GM12878 (cell line): ENCODE results near the gene DOLPP1. TPM values are rescaled to one million over a fixed set of nuclear protein-coding genes. Genes with fewer than 3 reads are reported as not detected.

Source experiments
- ATAC-seq: fragments of 200-7000 bp; cut with Tn5 transposase; 3 replicates; pipeline ENCODE4 v1.9.1; 2020; ENCODE audit warnings: mild to moderate bottlenecking, moderate library complexity
- BruUV-seq: library from RNA; stranded (reverse); fragments of 400-500 nt; replicated peaks from 2 replicates; lab custom pipeline; 2021; lab: Mats Ljungman, UMichigan
- CTCF ChIA-PET: fragments of 300-600 bp; sonication (Branson Sonifier 250); formaldehyde crosslinking; extraction: SDS; loops from one replicate; lab custom pipeline; 2021; ENCODE audit warnings: inconsistent platforms; lab: Yijun Ruan, JAX
- POLR2A ChIA-PET: fragments of 350-600 bp; formaldehyde crosslinking; extraction: SDS; loops from one replicate; lab custom pipeline; 2021; ENCODE audit warnings: inconsistent platforms; lab: Charles Lee
- RAD21 ChIA-PET: fragments of 300-600 bp; sonication (Branson Sonifier 250); formaldehyde crosslinking; loops from one replicate; lab custom pipeline; 2023; ENCODE audit warnings: antibody characterized with exemption; ENCODE audit not compliant: unreplicated experiment; lab: Charles Lee
- SMC1A ChIA-PET: fragments of 300-600 bp; sonication (Branson Sonifier 250); formaldehyde crosslinking; loops from one replicate; lab custom pipeline; 2023; ENCODE audit not compliant: unreplicated experiment, uncharacterized antibody; lab: Charles Lee
- DNase-seq: peaks from one replicate; pipeline ENCODE4 v3.0.0-alpha.2; 2011; ENCODE audit warnings: low read depth, low spot score
- FAIRE-seq: peaks from 3 replicates; lab custom pipeline; 2011; peaks lifted over from hg19 to GRCh38; lab: Jason Lieb, UNC
- H2AFZ ChIP-seq: 2 replicates; pipeline ENCODE4 v1.6.0; 2011; ENCODE audit warnings: low read depth, low read length, control low read depth; ENCODE audit not compliant: control insufficient read depth
- H3K27ac ChIP-seq: 2 replicates; pipeline ENCODE4 v1.5.1; 2011; ENCODE audit warnings: control low read depth; ENCODE audit not compliant: control insufficient read depth, insufficient read depth
- H3K27me3 ChIP-seq, 2 experiments: replicated peaks in 1 of 2; 2 replicates each; pipeline versions ENCODE4 v1.6.0 to v1.6.1; 2011; ENCODE audit warnings: low read length in 1 of 2; ENCODE audit not compliant: control insufficient read depth in 2 of 2, insufficient read depth in 2 of 2
- H3K36me3 ChIP-seq, 2 experiments: 2 replicates each; pipeline ENCODE4 v1.5.1; 2011; ENCODE audit warnings: low read length in 1 of 2; ENCODE audit not compliant: control insufficient read depth in 2 of 2, insufficient read depth in 2 of 2
- H3K4me1 ChIP-seq: 2 replicates; pipeline ENCODE4 v1.6.1; 2011; ENCODE audit warnings: mild to moderate bottlenecking, low read length, moderate library complexity, mixed read lengths; ENCODE audit not compliant: control insufficient read depth, insufficient read depth
- H3K4me2 ChIP-seq: 2 replicates; pipeline ENCODE4 v1.6.0; 2011; ENCODE audit warnings: control low read depth; ENCODE audit not compliant: control insufficient read depth, insufficient read depth
- H3K4me3 ChIP-seq: fragments of 200-600 bp; sonication (generic); 2 replicates; pipeline ENCODE4 v1.5.1; 2016
- H3K79me2 ChIP-seq: 2 replicates; pipeline ENCODE4 v1.6.0; 2011; ENCODE audit warnings: low read length; ENCODE audit not compliant: control insufficient read depth, insufficient read depth
- H3K9ac ChIP-seq: 2 replicates; pipeline ENCODE4 v1.8.0; 2011; ENCODE audit warnings: low read length, control low read depth, mixed read lengths; ENCODE audit not compliant: control insufficient read depth, insufficient read depth
- H3K9me3 ChIP-seq: replicated peaks from 3 replicates; pipeline ENCODE4 v1.5.1; 2011; ENCODE audit warnings: mild to moderate bottlenecking, low read length; ENCODE audit not compliant: control insufficient read depth, insufficient read depth
- H4K20me1 ChIP-seq: 2 replicates; pipeline ENCODE4 v1.6.0; 2011; ENCODE audit not compliant: control insufficient read depth, insufficient read depth
- ATF2 ChIP-seq: IDR thresholded peaks from 2 replicates; pipeline ENCODE4 v1.6.1; 2012; ENCODE audit warnings: low read length, inconsistent platforms
- BCL11A ChIP-seq: IDR thresholded peaks from 2 replicates; pipeline ENCODE4 v1.6.1; 2011; ENCODE audit warnings: low read depth, low read length
- BRCA1 ChIP-seq: IDR thresholded peaks from 2 replicates; pipeline ENCODE4 v1.6.1; 2011; ENCODE audit warnings: low read depth, low read length, improper control_type of control experiment
- CUX1 ChIP-seq: IDR thresholded peaks from 2 replicates; pipeline ENCODE4 v1.6.1; 2012; ENCODE audit warnings: improper control_type of control experiment, low read depth, low read length; ENCODE audit not compliant: insufficient replicate concordance
- IKZF2 ChIP-seq, 2 experiments: fragments of 450-650 bp; IDR thresholded peaks; 2 replicates each; pipeline ENCODE4 v1.6.1; 2017; ENCODE audit warnings: mild to moderate bottlenecking in 2 of 2, moderate library complexity in 2 of 2
- JUNB ChIP-seq: IDR thresholded peaks from 2 replicates; pipeline ENCODE4 v1.6.1; 2016; ENCODE audit warnings: antibody characterized with exemption, mild to moderate bottlenecking
- JUND ChIP-seq: IDR thresholded peaks from 2 replicates; pipeline ENCODE4 v1.6.1; 2012; ENCODE audit warnings: low read depth, mild to moderate bottlenecking, low read length, improper control_type of control experiment, moderate library complexity
- KLF5 ChIP-seq: fragments of 450-650 bp; IDR thresholded peaks from 2 replicates; pipeline ENCODE4 v1.6.1; 2014; ENCODE audit warnings: mild to moderate bottlenecking; ENCODE audit not compliant: partially characterized antibody
- MYB ChIP-seq: fragments of 150-350 bp; IDR thresholded peaks from 2 replicates; pipeline ENCODE4 v1.6.1; 2014; ENCODE audit warnings: mild to moderate bottlenecking, low read depth, low read length, borderline replicate concordance
- NFYA ChIP-seq: IDR thresholded peaks from 2 replicates; pipeline ENCODE4 v1.6.1; 2011; ENCODE audit warnings: low read depth, mild to moderate bottlenecking, low read length, improper control_type of control experiment, borderline replicate concordance
- PAX5 ChIP-seq: IDR thresholded peaks from 2 replicates; pipeline ENCODE4 v1.6.1; 2011; ENCODE audit warnings: low read depth, low read length, borderline replicate concordance
- PML ChIP-seq: IDR thresholded peaks from 2 replicates; pipeline ENCODE4 v1.6.1; 2012; ENCODE audit warnings: low read length, inconsistent platforms
- SMAD1 ChIP-seq: fragments of 450-650 bp; IDR thresholded peaks from 2 replicates; pipeline ENCODE4 v1.6.1; 2018; ENCODE audit warnings: mild to moderate bottlenecking, low read depth; ENCODE audit not compliant: partially characterized antibody
- SREBF2 ChIP-seq: IDR thresholded peaks from 2 replicates; pipeline ENCODE4 v1.6.1; 2012; ENCODE audit warnings: mild to moderate bottlenecking, low read length
- ZNF217 ChIP-seq: fragments of 450-650 bp; IDR thresholded peaks from 2 replicates; pipeline ENCODE4 v1.6.1; 2017; ENCODE audit warnings: antibody characterized with exemption, mild to moderate bottlenecking
- whole genome bisulfite sequencing: methylation state at CpG from one replicate; pipeline ENCODE4 v1.1.6; 2016; ENCODE audit warnings: low lambda C conversion rate; ENCODE audit not compliant: insufficient replicate concordance, insufficient coverage; ENCODE audit errors: missing lambda C conversion rate; 5-methylcytosine and 5-hydroxymethylcytosine counted together
- in situ Hi-C: fragments of 300-500 bp; cut with MboI; formaldehyde crosslinking; loops from 9 replicates; pipeline ENCODE4 v1.14.3; 2018; ENCODE audit warnings: mixed read lengths
- intact Hi-C: fragments of 100-400 bp; cut with micrococcal nuclease; formaldehyde crosslinking; loops from one replicate; pipeline ENCODE4 v1.14.2; 2022; ENCODE audit not compliant: unreplicated experiment
- polyA plus RNA-seq, 11 experiments: library from polyadenylated mRNA; depleted of rRNA in 4 of 11; unstranded in 6 of 11; stranded (reverse) in 5 of 11; fragments of >200 nt; fragmentation: Nextera tagmentation in 4 of 11; fragmentation: Illumina TruSeq in 1 of 11; extraction: Ambion mirVana in 4 of 11; extraction: Trizol in 1 of 11; gene quantifications; 1 replicate in 1 of 11; 2 replicates in 10 of 11; pipeline versions ENCODE4 v1.2.1 to v1.2.3, GENCODE V29; 2011 to 2016; ENCODE audit warnings: inconsistent platforms in 2 of 11, missing spikeins in 2 of 11, low read depth in 1 of 11
- total RNA-seq, 4 experiments: library from RNA; depleted of rRNA in 3 of 4; stranded (reverse); fragments of >200 nt in 3 of 4; fragmentation: Illumina TruSeq in 1 of 4; extraction: Trizol in 1 of 4; gene quantifications; 2 replicates each; pipeline versions ENCODE4 v1.2.1 to v1.2.3, GENCODE V29; 2013 to 2021

Gene DOLPP1
- total and polyA plus RNA-seq, 10 of the 15 experiments (the other 5 are each of a cell fraction or from before 2014, with no cell fraction given), result 0.76 to 19.9 (median 13.4) TPM

GRCh38 chr9:129136446-129137035 lies 55.6 kb downstream of the DOLPP1 start:
- ChIA-PET POLR2A (no interaction called here), SMC1A (interaction anchor here (1.1 to 8.1 kb wide), 2 partner anchors 38 to 473 kb away, joined by 3 to 116 read pairs; partner anchors contain the start of gene IER5L), RAD21 (interaction anchor here (1.1 kb wide), 1 partner anchor 473 kb away, joined by 4 read pairs; no protein-coding TSS in a partner anchor), CTCF (interaction anchor here (0.5 to 11.0 kb wide), 5 partner anchors 36 to 488 kb away, joined by 3 to 194 read pairs (median 4); partner anchors contain the start of genes IER5L and NTMT1)
- no TSS peak for BruUV-seq
- DNase-seq (no peak), ATAC-seq (no peak), FAIRE-seq (no peak)
- Histone ChIP-seq H3K9ac (no peak overlapping the region), H4K20me1 (no peaks in the 10 kb centered on the region), H3K4me2 (no peak overlapping the region), H3K36me3 (peaks cover 7 to 24% of the 10 kb centered on the region in 2 experiments; a peak in 3 of 4 replicates), H3K27ac (no peak overlapping the region), H3K4me3 (no peak overlapping the region), H2AFZ (no peak overlapping the region), H3K9me3 (no peaks in the 10 kb centered on the region), H3K79me2 (peaks cover 3% of the 10 kb centered on the region), H3K4me1 (peaks cover 22% of the 10 kb centered on the region), H3K27me3 (no peaks in the 10 kb centered on the region)
- TF ChIP-seq PML, result no peak
- no peak for TF ChIP-seq MYB
- TF ChIP-seq SREBF2, result no peak
- no peak for TF ChIP-seq BRCA1
- TF ChIP-seq BCL11A, result no peak
- no peak for TF ChIP-seq PAX5
- TF ChIP-seq JUND, result no peak
- TF ChIP-seq JUNB, result no peak
- TF ChIP-seq IKZF2 (IDR thresholded peaks at IDR 0.05), result no peak
- no peak for TF ChIP-seq NFYA
- no peak for TF ChIP-seq SMAD1
- TF ChIP-seq ZNF217, result no peak
- no peak for TF ChIP-seq CUX1
- TF ChIP-seq ATF2, result no peak
- TF ChIP-seq KLF5, result no peak
- in situ Hi-C loops, result no loop called here
- WGBS, result 87% methylated on average over 16 of the region's 16 CpGs
- intact Hi-C loops, result loop anchor here (5.0 kb wide), 1 partner anchor 646 kb away; no protein-coding TSS in a partner anchor
